ENCODE measurements around the gene HGFAC. TPM values are rescaled to one million over a fixed set of nuclear protein-coding genes. Genes with fewer than 3 reads are reported as not detected.

HGFAC gene
- total RNA-seq, 2 experiments from 2014 or later = 0.25 to 0.75 TPM

DNA sequence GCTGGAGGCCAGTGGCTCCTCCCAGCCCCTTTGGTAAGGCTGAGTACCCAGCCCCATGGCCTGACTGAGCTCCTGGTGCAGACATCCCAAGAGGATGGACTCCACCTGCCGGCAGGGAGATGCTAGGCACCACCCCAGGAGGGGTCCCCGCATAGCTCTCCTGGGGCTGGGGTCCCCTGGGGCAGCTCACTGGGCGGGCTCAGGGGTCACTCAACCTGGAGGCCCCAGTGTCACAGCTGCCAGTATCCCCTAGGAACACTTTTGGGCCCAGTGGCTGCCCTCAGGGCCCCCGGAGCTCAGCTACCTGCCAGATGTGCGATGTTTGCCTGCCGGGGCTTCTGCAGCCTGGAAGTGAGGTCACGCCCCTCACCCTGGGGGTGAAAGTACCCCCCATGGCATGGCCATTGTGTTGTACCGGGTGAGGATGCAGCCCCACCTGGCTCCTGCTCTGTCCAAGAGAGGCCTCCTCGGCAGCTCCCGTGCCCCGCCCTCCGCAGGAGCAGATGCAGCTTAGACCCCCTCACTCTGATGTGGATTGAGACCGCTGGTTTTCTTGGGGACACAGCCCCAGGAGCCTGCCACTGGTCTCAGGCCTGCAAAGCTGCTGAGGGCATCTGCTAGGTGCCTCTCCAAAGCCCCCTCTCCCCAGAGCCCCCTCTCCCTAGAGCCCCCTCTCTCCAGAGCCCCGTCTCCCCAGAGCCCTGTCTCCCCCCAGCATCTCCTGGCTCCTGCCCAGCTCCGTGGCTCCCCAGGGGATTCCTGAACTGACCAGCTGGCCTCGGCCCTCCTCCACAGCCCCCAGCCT is 6.7 kb upstream of the HGFAC start:
- ChIA-PET POLR2A (no interaction called here), CTCF (no interaction called here)
- H3K27ac ChIP-seq (ENCODE audit: low read depth in 1 of 2, low read length in 2 of 2) = no peak overlapping the region
- H3K4me1 ChIP-seq (ENCODE audit: insufficient read depth, low read length) = no peaks in the 10 kb centered on the region
- H3K27me3 ChIP-seq (ENCODE audit: control insufficient read depth in 1 of 2, insufficient read depth in 2 of 2, low read length in 2 of 2) = no peaks in the 10 kb centered on the region
- TF ChIP-seq, protein P1, sequence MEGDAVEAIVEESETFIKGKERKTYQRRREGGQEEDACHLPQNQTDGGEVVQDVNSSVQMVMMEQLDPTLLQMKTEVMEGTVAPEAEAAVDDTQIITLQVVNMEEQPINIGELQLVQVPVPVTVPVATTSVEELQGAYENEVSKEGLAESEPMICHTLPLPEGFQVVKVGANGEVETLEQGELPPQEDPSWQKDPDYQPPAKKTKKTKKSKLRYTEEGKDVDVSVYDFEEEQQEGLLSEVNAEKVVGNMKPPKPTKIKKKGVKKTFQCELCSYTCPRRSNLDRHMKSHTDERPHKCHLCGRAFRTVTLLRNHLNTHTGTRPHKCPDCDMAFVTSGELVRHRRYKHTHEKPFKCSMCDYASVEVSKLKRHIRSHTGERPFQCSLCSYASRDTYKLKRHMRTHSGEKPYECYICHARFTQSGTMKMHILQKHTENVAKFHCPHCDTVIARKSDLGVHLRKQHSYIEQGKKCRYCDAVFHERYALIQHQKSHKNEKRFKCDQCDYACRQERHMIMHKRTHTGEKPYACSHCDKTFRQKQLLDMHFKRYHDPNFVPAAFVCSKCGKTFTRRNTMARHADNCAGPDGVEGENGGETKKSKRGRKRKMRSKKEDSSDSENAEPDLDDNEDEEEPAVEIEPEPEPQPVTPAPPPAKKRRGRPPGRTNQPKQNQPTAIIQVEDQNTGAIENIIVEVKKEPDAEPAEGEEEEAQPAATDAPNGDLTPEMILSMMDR (IDR thresholded peaks at IDR 0.05) = no peak
- Mint-ChIP-seq H3K9me3 (no peaks in the 10 kb centered on the region), H3K27ac (no peak overlapping the region), H3K36me3 (ENCODE audit: low read depth) (no peaks in the 10 kb centered on the region), H3K27me3 (no peaks in the 10 kb centered on the region), H3K4me1 (ENCODE audit: low read depth) (no peaks in the 10 kb centered on the region), H3K4me3 (no peak overlapping the region)
- H3K4me3 ChIP-seq (ENCODE audit: low read length) = no peak overlapping the region
- intact Hi-C loops (cut with DNase I, micrococcal nuclease) = no loop called here
- H3K36me3 ChIP-seq (ENCODE audit: insufficient read depth, low read length) = no peaks in the 10 kb centered on the region
- DNase-seq = no peak
- ATAC-seq (ENCODE audit: poor library complexity) = no peak
- no peaks in the 10 kb centered on the region for H3K9me3 ChIP-seq (ENCODE audit: control insufficient read depth in 1 of 2, insufficient read depth in 1 of 2, low read length in 2 of 2)

DNA sequence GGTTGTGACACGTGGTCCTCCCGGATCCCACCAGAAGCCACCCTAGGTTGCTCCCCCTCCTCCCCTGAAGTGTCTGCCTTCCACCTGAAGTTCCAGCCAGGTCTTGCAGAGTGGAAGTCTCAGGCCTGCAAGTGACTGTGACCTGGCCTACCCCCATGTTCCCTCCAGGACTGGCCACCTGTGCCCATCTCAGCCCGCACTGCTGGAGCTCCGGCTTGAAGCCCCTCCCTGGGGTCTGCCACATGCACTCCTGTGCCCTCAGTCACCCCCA is 6.1 kb upstream of the HGFAC start:
- DNase-seq (no peak), ATAC-seq (ENCODE audit: poor library complexity) (no peak)
- TF ChIP-seq, protein P1 (IDR thresholded peaks at IDR 0.05) = no peak
- no peaks in the 10 kb centered on the region for H3K36me3 Mint-ChIP-seq (ENCODE audit: low read depth)
- ChIA-PET CTCF (no interaction called here), POLR2A (no interaction called here)
- H3K27me3 Mint-ChIP-seq = no peaks in the 10 kb centered on the region
- no peaks in the 10 kb centered on the region for H3K4me1 ChIP-seq (ENCODE audit: insufficient read depth, low read length)
- no peaks in the 10 kb centered on the region for H3K4me1 Mint-ChIP-seq (ENCODE audit: low read depth)
- no peaks in the 10 kb centered on the region for H3K9me3 Mint-ChIP-seq
- H3K27me3 ChIP-seq (ENCODE audit: control insufficient read depth in 1 of 2, insufficient read depth in 2 of 2, low read length in 2 of 2) = no peaks in the 10 kb centered on the region
- H3K27ac ChIP-seq (ENCODE audit: low read depth in 1 of 2, low read length in 2 of 2) = no peak overlapping the region
- H3K27ac Mint-ChIP-seq = no peak overlapping the region
- H3K36me3 ChIP-seq (ENCODE audit: insufficient read depth, low read length) = no peaks in the 10 kb centered on the region
- H3K4me3 Mint-ChIP-seq = no peak overlapping the region
- no peak overlapping the region for H3K4me3 ChIP-seq (ENCODE audit: low read length)
- no peaks in the 10 kb centered on the region for H3K9me3 ChIP-seq (ENCODE audit: control insufficient read depth in 1 of 2, insufficient read depth in 1 of 2, low read length in 2 of 2)
- intact Hi-C loops (cut with DNase I, micrococcal nuclease) = no loop called here

DNA sequence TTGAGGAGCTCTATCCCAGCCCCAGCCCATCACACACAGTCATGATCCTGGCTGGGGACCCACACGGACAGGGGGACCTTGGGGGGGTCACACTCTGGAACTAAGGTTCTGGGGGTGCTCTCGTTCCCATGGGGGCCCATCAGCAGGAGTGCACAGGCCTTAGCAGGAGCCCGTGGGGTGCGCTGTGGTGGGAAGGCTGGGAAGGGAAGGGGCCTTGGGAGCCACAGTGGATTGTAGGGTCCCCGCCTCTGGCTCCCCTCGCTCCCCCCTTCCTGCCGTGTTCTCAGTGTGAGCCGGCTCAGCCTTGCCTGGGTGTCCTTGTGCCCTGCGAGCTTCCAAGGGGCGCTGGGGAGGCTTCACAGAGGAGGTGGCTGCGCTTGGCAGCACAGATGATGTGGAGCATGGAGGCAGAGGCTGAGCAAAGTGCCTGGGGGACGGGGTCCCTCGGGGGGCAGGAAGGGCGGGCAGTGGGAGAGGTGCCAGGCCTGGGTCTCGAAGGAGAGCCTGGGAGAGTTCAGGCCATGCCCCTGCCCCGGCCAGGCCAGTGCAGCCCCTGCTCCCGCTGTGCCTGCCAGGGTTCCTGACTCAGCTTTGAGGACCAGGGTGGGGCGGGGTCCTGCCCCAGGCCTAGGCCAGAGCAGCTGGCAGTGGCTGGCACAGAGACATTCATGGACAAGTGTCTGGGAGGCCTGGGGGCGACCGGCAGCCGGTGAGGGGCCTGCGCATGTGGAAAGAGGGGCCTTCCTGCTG is 5.5 kb upstream of the HGFAC start:
- Histone ChIP-seq H3K27me3 (ENCODE audit: control insufficient read depth in 1 of 2, insufficient read depth in 2 of 2, low read length in 2 of 2) (no peaks in the 10 kb centered on the region), H3K4me3 (ENCODE audit: low read length) (no peak overlapping the region), H3K27ac (ENCODE audit: low read depth in 1 of 2, low read length in 2 of 2) (no peak overlapping the region), H3K4me1 (ENCODE audit: insufficient read depth, low read length) (no peaks in the 10 kb centered on the region), H3K36me3 (ENCODE audit: insufficient read depth, low read length) (no peaks in the 10 kb centered on the region), H3K9me3 (ENCODE audit: control insufficient read depth in 1 of 2, insufficient read depth in 1 of 2, low read length in 2 of 2) (no peaks in the 10 kb centered on the region)
- Mint-ChIP-seq H3K27ac (no peak overlapping the region), H3K4me1 (ENCODE audit: low read depth) (no peaks in the 10 kb centered on the region), H3K4me3 (no peak overlapping the region), H3K27me3 (no peaks in the 10 kb centered on the region), H3K9me3 (no peaks in the 10 kb centered on the region), H3K36me3 (ENCODE audit: low read depth) (no peaks in the 10 kb centered on the region)
- ChIA-PET CTCF (no interaction called here), POLR2A (no interaction called here)
- TF ChIP-seq, protein P1 (IDR thresholded peaks at IDR 0.05) = no peak
- DNase-seq (peak in 1 of 14 experiments; percentile 9), ATAC-seq (ENCODE audit: poor library complexity) (no peak)
- intact Hi-C loops (cut with DNase I, micrococcal nuclease) = no loop called here

Measured in CD4-positive, alpha-beta T cell (primary cell).